Stimulated activated CD8-positive, alpha-beta memory T cell treated with anti-CD3 and anti-CD28 coated beads, Interleukin-4, amount 100 ng/mL, for 24 hours (primary cell): Measurements from ENCODE around the gene NCAPD3.
"Not testable (repeated sequence)": the region's sequence is repeated elsewhere in the genome, so short reads cannot be mapped to it uniquely, and the experiment has no call there.

Source experiments
- DNase-seq: peaks from one replicate; pipeline ENCODE4 v3.0.0-alpha.2; 2020; ENCODE audit warnings: low read depth

NCAPD3 gene

GRCh38 chr11:134224710-134225664 lies 1.2 kb upstream of the NCAPD3 start:
- peak; percentile 48 for DNase-seq

GRCh38 chr11:134223121-134223520 lies 646 bp downstream of the NCAPD3 start:
- DNase-seq: no peak

- DNase-seq: no peak
These were observed 7.0 kb downstream of the NCAPD3 start for GRCh38 chr11:134216816-134217215.

GRCh38 chr11:134215836-134216235 lies 7.9 kb downstream of the NCAPD3 start:
- no peak for DNase-seq

GRCh38 chr11:134207538-134208239 lies 16.1 kb downstream of the NCAPD3 start:
- peak; percentile 49 for DNase-seq

GRCh38 chr11:134206185-134206584 lies 17.6 kb downstream of the NCAPD3 start:
- no peak for DNase-seq

- no peak for DNase-seq
These were observed 18.0 kb downstream of the NCAPD3 start for GRCh38 chr11:134205729-134206128.

- no peak for DNase-seq
These were observed 21.1 kb downstream of the NCAPD3 start for GRCh38 chr11:134202661-134203060.

- DNase-seq: no peak
These were observed 23.1 kb downstream of the NCAPD3 start for GRCh38 chr11:134200688-134201087.

- DNase-seq: no peak
These were observed 24.2 kb downstream of the NCAPD3 start for GRCh38 chr11:134199531-134199930.

GRCh38 chr11:134196756-134197155 lies 27.0 kb downstream of the NCAPD3 start:
- no peak for DNase-seq

- not testable (repeated sequence) for DNase-seq
These were observed 35.7 kb downstream of the NCAPD3 start for GRCh38 chr11:134188092-134188491.

GRCh38 chr11:134181707-134182106 lies 42.1 kb downstream of the NCAPD3 start:
- DNase-seq: no peak

- no peak for DNase-seq
These were observed 45.6 kb downstream of the NCAPD3 start for GRCh38 chr11:134178032-134178674.

GRCh38 chr11:134176284-134176683 lies 47.5 kb downstream of the NCAPD3 start:
- DNase-seq: no peak

GRCh38 chr11:134173296-134173695 lies 50.5 kb downstream of the NCAPD3 start:
- DNase-seq: no peak

- DNase-seq: no peak
These were observed 51.8 kb downstream of the NCAPD3 start for GRCh38 chr11:134171951-134172350.

GRCh38 chr11:134170919-134171281 lies 52.9 kb downstream of the NCAPD3 start:
- DNase-seq: no peak

- no peak for DNase-seq
These were observed 53.4 kb downstream of the NCAPD3 start for GRCh38 chr11:134170177-134170918.

- DNase-seq: no peak
These were observed 59.0 kb downstream of the NCAPD3 start for GRCh38 chr11:134164490-134165370.

- DNase-seq: no peak
These were observed 64.1 kb downstream of the NCAPD3 start for GRCh38 chr11:134159652-134160051.
